ENCODE data around the gene DNAJA3. TPM values are rescaled to one million over a fixed set of nuclear protein-coding genes. Genes with fewer than 3 reads are reported as not detected.
A peak's percentile ranks its signal among the peaks of the same experiment; 100 is the strongest.

The DNAJA3 gene
- total RNA-seq, 6 donors from 2014 or later = 31.2 to 61.8 (median 36.6) TPM

GRCh38 chr16:4465977-4466779 lies 40.5 kb downstream of the DNAJA3 start:
- ATAC-seq (ENCODE audit: low FRiP score in 2 of 2) (peak in 1 of 2 donors; percentile 36), DNase-seq (peak in 1 of 2 donors; percentile 36)
- peaks cover 9 to 72% (median 52%) of the 10 kb centered on the region in 4 donors for H3K36me3 ChIP-seq
- WGBS, 2 donors = 85 to 93% methylated on average over 21 to 32 of the region's 32 CpGs
- no peak for TF ChIP-seq EP300 (IDR thresholded peaks at IDR 0.05)
- TF ChIP-seq CTCF (IDR thresholded peaks at IDR 0.05) = no peak
- TF ChIP-seq POLR2A (IDR thresholded peaks at IDR 0.05) = no peak
- no peak for TF ChIP-seq POLR2AphosphoS5 (IDR thresholded peaks at IDR 0.05)
- H3K4me3 ChIP-seq = no peak overlapping the region
- H3K9me3 ChIP-seq = no peaks in the 10 kb centered on the region
- no peaks in the 10 kb centered on the region for H3K4me1 ChIP-seq
- H3K27me3 ChIP-seq = no peaks in the 10 kb centered on the region
- H3K27ac ChIP-seq = peak overlapping the region in 2 of 4 donors; percentile 17 to 42

DNA sequence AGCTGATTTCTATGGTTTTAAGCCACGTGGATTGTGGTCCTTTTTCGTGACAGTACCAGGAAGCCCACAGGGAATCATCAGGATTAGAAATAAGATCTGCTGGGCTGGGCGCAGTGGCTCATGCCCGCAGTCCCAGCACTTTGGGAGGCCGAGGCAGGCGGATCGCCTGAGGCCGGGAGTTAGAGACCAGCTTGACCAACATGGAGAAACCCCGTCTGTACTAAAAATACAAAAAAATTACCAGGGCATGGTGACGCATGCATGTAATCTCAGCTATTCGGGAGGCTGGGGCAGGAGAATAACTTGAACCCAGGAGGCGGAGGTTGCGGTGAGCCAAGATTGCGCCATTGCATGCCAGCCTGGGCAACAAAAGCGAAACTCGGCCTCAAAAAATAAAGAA lies 42.2 kb downstream of the DNAJA3 start:
- no peak for DNase-seq
- Histone ChIP-seq H3K9me3 (no peaks in the 10 kb centered on the region), H3K36me3 (peaks cover 9 to 59% (median 46%) of the 10 kb centered on the region in 4 donors)

DNA sequence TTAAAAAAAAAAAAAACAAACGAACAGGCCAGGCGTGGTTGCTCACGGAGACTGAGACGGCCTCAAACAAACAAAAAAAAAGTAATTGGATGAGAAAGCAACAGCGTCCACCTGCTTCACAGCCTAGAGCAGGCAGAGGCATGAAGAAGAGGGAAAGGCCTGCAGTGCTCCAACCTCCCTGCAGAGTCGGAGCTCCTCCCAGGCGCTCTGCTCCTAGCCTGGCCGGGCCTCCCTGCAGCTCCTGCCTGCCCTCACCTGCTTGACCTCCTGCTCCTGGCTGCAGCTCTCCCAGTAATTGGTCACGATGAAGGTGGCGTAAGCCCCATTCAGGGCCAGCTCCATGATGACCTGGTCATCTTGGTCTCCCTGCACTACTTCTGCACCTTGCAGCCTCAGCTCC lies 43.3 kb downstream of the DNAJA3 start:
- WGBS, 2 donors = 92 to 96% methylated on average over 10 of the region's 10 CpGs
- TF ChIP-seq CTCF (IDR thresholded peaks at IDR 0.05) (no peak), POLR2A (IDR thresholded peaks at IDR 0.05) (no peak), EP300 (IDR thresholded peaks at IDR 0.05) (no peak), POLR2AphosphoS5 (IDR thresholded peaks at IDR 0.05) (no peak)
- H3K27me3 ChIP-seq = no peaks in the 10 kb centered on the region
- peaks cover 5 to 49% (median 36%) of the 10 kb centered on the region in 4 donors for H3K36me3 ChIP-seq
- ATAC-seq (ENCODE audit: low FRiP score in 2 of 2) = no peak
- H3K4me1 ChIP-seq = peaks cover 5 to 7% (median 7%) of the 10 kb centered on the region in 4 donors
- H3K4me3 ChIP-seq = no peak overlapping the region
- H3K9me3 ChIP-seq = no peaks in the 10 kb centered on the region
- DNase-seq = no peak
- no peak overlapping the region for H3K27ac ChIP-seq

More for the DNA sequence above, 42.2 kb downstream of the DNAJA3 start:
- Histone ChIP-seq H3K4me1 (no peaks in the 10 kb centered on the region), H3K4me3 (no peak overlapping the region), H3K27me3 (no peaks in the 10 kb centered on the region), H3K27ac (no peak overlapping the region)
- 95 to 97% methylated on average over 16 of the region's 16 CpGs for WGBS, 2 donors
- TF ChIP-seq POLR2AphosphoS5 (IDR thresholded peaks at IDR 0.05) (no peak), EP300 (IDR thresholded peaks at IDR 0.05) (no peak), POLR2A (IDR thresholded peaks at IDR 0.05) (no peak), CTCF (IDR thresholded peaks at IDR 0.05) (no peak)
- ATAC-seq (ENCODE audit: low FRiP score in 2 of 2) = no peak

DNA sequence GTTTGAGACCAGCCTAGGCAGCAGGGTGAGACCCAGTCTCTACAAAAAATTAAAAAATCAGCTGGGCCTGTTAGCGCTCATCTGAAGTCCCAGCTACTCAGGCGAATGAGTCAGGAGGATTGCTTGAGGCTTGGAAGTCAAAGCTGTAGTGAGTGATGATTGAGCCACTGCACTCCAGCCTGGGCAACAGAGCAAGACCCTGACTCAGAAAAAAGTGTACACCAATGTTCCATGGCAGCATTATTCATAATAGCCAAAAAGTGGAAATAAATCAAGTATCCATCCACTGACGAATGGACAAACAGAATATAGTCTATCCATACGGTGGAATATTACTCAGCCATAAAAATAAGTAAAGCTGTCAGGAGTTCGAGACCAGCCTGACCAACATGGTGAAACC lies 46.2 kb downstream of the DNAJA3 start:
- 91 to 93% methylated on average over 5 of the region's 5 CpGs for WGBS, 2 donors
- no peak for TF ChIP-seq POLR2A (IDR thresholded peaks at IDR 0.05)
- TF ChIP-seq POLR2AphosphoS5 (IDR thresholded peaks at IDR 0.05) = no peak
- no peak for TF ChIP-seq EP300 (IDR thresholded peaks at IDR 0.05)
- no peak for TF ChIP-seq CTCF (IDR thresholded peaks at IDR 0.05)
- H3K36me3 ChIP-seq = peaks cover 4 to 20% (median 13%) of the 10 kb centered on the region in 4 donors
- peaks cover 18 to 29% (median 24%) of the 10 kb centered on the region in 4 donors for H3K4me1 ChIP-seq
- no peak for DNase-seq
- H3K9me3 ChIP-seq = no peaks in the 10 kb centered on the region
- H3K4me3 ChIP-seq = no peak overlapping the region
- H3K27ac ChIP-seq = no peak overlapping the region
- no peaks in the 10 kb centered on the region for H3K27me3 ChIP-seq
- no peak for ATAC-seq (ENCODE audit: low FRiP score in 2 of 2)

Data from upper lobe of left lung (tissue), 6 donors.